PC-3 (cell line): ENCODE measurements around the gene MTA3.

Source experiments
- CTCF ChIP-seq: fragments of 300-600 bp; sonication (generic); conservative IDR thresholded peaks from 2 replicates; pipeline ENCODE4 v1.5.1; 2017; ENCODE audit warnings: antibody characterized with exemption, low read depth, mild to moderate bottlenecking, low read length
- EZH2 ChIP-seq: fragments of 300-600 bp; sonication (generic); IDR thresholded peaks from one replicate; pipeline ENCODE4 v1.6.1; 2017; ENCODE audit warnings: antibody characterized with exemption, mild to moderate bottlenecking, low read length; ENCODE audit not compliant: unreplicated experiment

DNA sequence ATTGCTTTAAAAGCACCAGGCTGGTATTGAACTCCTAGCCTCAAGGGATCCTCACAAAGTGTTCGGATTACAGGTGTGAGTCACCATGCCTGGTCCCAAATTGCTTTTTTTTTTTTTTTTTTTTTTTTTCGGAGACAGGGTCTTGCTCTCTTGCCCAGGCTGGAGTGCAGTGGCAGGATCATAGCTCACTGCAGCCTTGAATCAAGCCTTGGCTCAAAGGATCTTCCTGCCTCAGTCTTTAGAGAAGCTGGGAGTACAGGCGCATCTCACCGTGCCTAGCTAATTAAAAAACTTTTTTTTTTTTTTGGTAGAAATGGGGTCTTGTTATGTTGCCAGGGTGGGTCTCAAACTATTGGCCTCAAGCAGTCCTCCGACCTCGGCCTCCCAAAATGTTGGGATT, 12.8 kb downstream of the MTA3 start:
- TF ChIP-seq CTCF (no peak), EZH2 (no peak)
